HL-60/S4 treated with phorbol 12-myristate 13-acetate at 8.2 ng/mL for 4 days and 3 days (cell line): Measurements from ENCODE around the gene SIX1.

Experiments used
- in situ Hi-C: fragments of 300-500 bp; cut with MboI; formaldehyde crosslinking; loops from 2 replicates; pipeline ENCODE4 v1.15.0; 2022; ENCODE audit warnings: low sequenced_read_pairs

SIX1 gene

DNA sequence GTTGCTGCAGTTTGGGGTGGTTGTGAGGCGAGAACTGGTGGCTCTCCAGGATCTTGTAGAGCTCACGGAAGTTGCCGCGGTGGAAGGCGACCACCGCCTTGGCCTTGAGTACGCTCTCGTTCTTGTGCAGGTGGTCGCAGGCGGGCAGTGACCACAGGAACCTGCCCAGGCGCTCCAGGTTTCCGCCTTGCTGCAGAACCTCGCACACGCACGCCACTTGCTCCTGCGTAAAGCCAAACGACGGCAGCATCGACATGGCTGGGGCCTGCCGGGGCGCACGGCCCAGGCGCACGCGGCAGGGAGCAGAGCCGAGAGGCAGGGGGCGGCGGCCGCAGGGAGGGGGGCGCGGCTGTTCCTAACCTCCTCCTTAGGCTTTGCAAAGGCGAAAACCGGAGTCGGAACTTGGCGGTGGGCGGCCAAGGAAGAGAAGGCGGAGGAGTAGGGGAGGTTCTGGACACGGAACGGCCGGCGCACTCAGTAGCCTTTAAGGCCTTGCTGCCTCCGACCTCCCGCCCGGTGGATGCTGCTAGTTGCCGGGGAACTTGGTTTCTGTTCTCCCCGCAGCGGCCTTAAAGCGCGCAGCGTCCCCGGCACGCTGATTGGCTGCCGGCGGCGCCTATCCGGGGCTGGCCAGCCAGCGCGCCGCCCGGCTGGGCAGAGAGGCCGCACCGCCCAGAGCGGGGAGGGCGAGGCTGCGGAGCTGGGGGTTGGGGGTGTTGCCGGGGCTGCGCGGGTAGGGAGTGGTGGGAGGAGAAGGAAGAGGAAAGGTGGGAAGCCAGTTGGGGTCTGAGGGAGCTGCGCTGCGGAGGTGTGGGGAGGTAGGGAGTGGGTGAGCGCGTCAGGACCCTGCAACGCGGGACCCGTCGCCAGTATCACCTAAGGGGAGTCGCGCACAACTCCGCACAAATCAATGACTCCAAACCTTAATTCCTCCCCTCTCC lies at the start of gene SIX1:
TSS of gene SIX1 (minus strand) at position 544 of the 941 bp plus-strand sequence. CDS start at position 256, 288 bp downstream.
- in situ Hi-C loops: loop anchor here (25.0 kb wide), 1 partner anchor 613 kb away; no protein-coding TSS in a partner anchor

- in situ Hi-C loops: no loop called here
Observed at GRCh38 chr14:60695327-60695726, 46.0 kb upstream of the SIX1 start.

DNA sequence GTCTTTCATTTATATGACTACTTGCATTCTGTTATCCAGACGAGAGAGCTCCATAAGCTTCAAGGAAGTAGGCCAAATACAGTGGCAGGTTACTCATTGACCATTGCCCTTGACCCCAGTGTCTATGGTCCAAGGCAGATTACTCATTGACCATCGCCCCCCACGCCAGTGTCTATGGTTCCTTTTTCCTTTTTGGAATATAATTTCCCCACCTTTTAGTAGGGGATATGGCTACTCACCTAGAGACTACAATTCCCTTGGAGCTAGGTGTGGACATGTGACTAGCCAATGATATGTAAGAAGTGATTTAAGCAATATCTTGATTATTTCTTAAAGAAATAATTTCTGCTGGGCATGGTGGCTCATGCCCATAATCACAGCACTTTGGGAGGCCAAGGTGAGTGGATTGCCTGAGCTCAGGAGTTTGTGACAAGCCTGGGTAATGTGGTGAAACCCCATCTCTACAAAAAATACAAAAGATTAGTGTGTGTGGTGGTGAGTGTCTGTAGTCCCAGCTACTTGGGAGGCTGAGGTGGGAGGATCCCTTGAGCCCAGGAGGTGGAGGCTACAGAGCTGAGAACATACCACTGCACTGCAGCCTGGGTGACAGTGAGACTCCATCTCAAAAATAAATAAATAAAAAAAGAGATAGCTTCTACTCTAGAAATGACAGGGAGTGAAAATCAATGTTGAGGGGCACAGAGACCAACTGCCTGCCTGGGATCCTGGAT lies 42.3 kb upstream of the SIX1 start:
- in situ Hi-C loops: no loop called here

DNA sequence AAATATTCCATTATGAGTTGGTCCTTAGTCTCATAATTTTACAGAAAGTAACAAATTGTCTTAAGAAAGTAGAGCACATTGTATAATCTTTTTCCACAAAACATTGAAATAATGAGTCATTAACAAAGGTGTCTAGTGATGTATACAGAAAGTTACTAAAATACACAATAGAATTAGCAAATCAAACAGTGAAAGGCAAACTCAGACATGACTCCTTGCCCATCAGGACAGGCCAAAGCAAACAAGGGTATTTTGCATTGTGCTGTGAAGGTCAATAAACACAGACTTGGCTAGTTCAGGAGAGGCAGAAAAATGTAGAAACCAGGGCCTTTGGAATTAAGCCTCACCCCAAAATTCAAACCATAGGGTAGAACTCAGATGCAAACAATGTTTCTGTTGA lies 37.6 kb upstream of the SIX1 start:
- in situ Hi-C loops: no loop called here

DNA sequence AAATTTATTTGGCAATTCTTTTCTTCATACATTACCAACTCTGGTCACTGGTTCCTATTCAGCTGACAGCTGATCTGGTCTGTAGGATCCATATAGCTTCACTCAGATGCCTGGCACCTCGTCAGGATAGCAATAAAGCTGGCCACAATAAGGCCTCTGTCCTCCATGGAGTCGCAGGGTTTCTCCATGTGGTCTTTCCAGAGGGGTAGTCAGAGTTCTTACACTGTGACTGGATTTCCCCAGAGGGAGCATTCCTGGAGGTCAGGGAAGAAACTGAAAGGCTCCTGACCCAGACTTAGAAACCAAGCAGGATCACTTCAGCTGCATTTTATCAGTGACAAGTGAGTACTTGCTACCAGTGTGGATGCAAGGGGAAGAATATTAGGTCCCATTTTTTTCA lies 34.9 kb upstream of the SIX1 start:
- in situ Hi-C loops: no loop called here

- in situ Hi-C loops: no loop called here
Observed at GRCh38 chr14:60681271-60681670, 32.0 kb upstream of the SIX1 start.

DNA sequence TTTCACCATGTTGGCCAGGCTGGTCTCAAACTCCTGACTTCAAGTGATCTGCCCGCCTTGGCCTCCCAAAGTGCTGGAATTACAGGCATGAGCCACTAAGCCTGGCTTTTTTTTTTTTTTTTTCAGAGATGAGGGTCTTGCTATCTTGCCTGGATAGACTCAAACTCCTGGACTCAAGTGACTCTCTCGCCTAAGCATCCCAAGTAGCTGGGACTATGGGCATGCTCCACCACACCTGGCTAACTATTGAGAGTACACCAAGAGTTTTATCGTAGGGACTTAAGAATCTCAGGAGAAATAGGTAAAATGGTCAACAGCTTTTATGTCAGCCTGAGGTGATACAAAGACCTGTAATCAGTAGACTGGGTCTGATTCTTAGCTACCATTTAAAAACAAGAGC lies 31.2 kb upstream of the SIX1 start:
- in situ Hi-C loops: no loop called here

GRCh38 chr14:60679566-60680258 lies 30.4 kb upstream of the SIX1 start:
- in situ Hi-C loops: no loop called here

GRCh38 chr14:60677701-60678100 lies 28.4 kb upstream of the SIX1 start:
- in situ Hi-C loops: no loop called here

DNA sequence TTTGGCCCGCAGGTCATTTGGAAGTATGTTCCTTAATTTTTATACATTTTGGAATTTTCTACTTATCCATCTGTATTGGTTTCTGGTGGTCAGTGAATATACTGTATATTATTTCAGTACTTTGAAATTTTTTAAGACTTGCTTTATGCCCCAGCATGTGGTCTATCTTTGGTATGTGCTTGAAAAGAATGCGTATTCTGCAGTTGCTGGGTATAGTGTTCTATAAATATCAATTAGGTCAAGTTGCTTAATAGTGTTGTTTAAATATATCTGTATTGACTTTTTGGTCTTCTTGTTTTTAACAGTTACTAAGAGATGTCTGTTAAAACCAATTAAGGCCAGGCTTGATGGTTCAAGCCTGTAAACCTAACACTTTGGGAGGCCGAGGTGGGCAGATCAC lies 21.7 kb upstream of the SIX1 start:
- in situ Hi-C loops: no loop called here

DNA sequence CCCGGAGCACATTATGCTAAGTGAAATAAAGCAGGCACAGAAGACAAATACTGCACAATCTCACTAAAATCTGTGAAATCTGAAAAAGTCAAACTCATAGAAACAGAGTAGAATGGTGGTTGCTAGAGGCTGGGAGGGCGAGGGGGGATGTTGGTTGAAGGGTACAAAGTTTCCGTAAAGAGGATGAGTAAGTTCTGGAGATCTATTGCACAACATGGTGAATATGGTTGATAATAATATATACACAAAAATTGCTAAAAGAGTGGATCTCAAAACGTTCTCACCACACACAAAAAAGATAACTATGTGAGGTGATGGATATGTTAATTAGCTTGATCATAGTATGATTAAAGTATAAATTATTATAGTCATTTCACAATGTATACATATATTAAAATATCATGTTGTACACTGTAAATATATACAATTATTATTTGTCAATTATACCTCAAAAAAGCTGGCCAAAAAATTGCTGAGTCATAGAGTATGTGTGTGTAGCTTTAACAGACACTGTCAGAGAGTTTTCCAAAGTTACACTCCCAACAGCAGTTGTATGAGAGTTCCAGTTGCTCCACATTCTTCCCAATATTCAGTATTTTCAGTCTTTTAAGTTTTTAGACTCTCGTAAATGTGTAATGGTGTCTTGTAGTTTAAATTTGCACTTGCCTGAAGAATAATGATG lies 19.3 kb upstream of the SIX1 start:
- in situ Hi-C loops: no loop called here

DNA sequence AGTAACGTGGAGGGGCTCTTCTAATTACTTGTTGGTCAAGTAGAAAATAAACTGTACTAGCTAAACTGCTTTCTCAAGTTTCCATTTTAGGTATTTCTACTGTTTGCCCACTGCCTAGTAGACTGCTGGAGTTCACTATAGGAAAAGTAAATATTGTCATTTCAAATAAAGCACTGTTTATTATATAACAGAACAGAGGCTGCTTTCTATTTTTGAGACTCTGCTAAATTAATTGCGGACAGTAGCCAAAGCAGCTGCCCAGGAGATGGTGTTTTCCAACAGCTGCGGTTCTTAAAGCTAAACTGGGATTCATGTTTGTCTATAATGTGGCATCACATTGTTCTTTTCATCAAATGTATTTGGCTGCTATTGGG lies 15.9 kb upstream of the SIX1 start:
- in situ Hi-C loops: no loop called here

DNA sequence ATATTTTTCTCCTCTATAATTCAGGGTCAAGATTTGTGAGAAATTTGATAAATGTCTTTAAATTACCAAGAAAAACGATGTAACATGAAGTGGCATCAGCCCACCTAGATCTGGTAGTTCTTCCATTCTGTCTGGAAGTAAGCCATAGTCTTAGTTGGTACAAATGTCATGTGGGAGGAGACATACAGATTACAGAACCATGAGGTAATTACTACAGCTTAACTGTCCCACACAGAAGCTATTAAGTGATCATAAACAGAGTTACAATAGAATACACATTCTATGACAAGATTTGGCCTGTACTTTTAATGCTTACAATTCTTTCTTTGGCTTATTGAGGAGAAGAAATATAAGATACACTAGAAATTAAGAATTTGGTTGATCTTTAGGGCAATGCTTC lies 13.7 kb upstream of the SIX1 start:
- in situ Hi-C loops: no loop called here

DNA sequence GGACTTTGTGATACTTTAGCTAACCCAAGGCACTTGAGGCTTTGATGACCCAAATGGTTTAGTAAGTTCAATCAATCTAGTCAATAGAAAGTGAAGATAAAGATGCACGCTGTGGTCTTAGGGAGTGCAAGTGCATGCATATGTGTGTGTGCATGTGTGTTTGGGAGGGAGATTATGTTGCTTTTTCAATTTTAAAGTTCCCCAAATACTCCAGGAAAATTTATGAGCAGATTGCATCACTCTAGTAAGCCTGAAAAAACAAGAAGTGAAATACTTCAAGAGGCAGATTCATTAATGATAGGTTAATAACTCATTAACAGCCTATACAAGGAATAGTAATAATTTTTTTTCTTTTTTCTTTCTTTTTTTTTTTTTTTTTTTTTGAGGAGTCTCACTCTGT lies 12.4 kb upstream of the SIX1 start:
- in situ Hi-C loops: no loop called here

- in situ Hi-C loops: no loop called here
Observed at GRCh38 chr14:60658909-60659585, 9.8 kb upstream of the SIX1 start.

GRCh38 chr14:60658211-60658690 lies 9.0 kb upstream of the SIX1 start:
- in situ Hi-C loops: no loop called here

GRCh38 chr14:60657456-60658210 lies 8.4 kb upstream of the SIX1 start:
- in situ Hi-C loops: no loop called here

- in situ Hi-C loops: no loop called here
Observed at GRCh38 chr14:60656686-60657455, 7.6 kb upstream of the SIX1 start.
